ENCODE results near the gene FLCN.

The FLCN gene

DNA sequence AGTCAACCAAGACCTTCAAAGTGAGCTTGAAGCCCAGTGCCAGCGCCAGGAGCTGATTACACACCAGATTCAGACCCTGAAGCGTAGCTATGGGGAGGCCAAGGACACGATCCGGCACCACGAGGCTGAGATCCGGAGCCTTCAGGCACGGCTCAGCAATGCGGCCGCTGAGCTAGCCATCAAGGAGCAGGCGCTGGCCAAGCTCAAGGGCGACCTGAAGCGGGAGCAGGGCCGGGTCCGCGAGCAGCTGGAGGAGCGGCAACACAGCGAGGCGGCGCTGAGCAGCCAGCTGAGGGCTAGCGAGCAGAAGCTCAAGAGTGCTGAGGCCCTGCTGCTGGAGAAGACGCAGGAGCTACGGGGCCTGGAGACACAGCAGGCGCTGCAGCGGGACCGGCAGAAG lies 72.8 kb downstream of the FLCN start:
- no peak for DNase-seq
